ENCODE data around the gene SCUBE1.

SCUBE1 gene

DNA sequence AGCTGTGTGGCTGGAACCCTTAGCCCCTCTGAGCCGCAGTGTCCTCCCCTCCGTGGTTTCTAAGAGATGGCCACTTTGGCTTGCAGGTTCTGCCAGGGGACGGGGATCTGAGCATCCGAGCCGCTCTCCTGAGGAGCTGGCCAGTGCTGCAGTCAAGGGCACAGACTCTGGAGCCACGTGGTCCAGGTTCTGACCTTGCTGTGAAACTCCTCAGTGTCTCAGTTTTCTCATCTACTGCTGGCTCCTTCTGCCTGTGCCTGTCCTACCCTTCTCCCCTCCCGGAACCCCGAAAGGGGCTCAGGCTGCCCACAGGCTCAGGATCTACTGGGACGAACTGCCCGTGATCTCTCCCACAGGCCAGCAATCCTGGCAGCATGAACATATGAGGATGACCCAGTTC is 90.9 kb downstream of the SCUBE1 start:
- TF ChIP-seq, protein P1, sequence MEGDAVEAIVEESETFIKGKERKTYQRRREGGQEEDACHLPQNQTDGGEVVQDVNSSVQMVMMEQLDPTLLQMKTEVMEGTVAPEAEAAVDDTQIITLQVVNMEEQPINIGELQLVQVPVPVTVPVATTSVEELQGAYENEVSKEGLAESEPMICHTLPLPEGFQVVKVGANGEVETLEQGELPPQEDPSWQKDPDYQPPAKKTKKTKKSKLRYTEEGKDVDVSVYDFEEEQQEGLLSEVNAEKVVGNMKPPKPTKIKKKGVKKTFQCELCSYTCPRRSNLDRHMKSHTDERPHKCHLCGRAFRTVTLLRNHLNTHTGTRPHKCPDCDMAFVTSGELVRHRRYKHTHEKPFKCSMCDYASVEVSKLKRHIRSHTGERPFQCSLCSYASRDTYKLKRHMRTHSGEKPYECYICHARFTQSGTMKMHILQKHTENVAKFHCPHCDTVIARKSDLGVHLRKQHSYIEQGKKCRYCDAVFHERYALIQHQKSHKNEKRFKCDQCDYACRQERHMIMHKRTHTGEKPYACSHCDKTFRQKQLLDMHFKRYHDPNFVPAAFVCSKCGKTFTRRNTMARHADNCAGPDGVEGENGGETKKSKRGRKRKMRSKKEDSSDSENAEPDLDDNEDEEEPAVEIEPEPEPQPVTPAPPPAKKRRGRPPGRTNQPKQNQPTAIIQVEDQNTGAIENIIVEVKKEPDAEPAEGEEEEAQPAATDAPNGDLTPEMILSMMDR (IDR thresholded peaks at IDR 0.05) = no peak
- H3K27ac ChIP-seq = no peak overlapping the region
- H3K4me3 ChIP-seq = no peak overlapping the region
- DNase-seq (ENCODE audit: low spot score) = no peak

DNA sequence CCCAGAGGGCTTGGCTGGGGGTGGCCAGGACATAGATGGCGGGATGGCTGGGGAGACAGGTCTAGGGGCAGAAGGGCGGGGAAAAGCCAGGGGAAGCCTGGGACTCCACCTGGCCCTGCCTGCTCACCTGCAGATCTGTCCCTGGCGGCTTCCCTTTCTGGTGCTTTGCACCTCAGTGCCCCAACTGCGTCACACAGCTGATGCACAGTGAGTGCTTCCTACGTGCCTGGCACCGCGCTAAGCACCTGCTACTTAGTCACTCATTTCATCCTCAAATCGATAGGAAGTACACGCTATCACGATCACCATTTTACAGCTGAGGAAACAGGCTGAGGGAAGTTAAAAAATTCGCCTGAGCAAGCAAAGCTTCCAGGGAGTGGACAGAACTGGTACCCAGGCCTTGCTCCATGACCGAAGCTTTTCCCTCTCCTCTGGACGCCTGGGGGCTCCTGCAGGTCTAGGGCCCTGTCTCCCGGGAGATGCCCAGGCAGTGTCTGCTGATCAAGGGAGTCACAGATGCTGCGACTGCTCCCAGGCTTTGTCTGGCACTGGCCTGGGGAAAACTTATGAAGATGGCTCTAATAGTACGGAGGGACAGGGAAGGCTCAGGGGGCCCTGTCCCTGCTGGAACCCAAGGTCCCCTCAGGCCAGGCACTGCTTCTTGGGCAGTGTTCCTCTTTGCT is 93.2 kb downstream of the SCUBE1 start:
- no peak overlapping the region for H3K4me3 ChIP-seq
- H3K27ac ChIP-seq = no peak overlapping the region
- TF ChIP-seq, protein P1 (IDR thresholded peaks at IDR 0.05) = no peak
- DNase-seq (ENCODE audit: low spot score) = no peak

DNA sequence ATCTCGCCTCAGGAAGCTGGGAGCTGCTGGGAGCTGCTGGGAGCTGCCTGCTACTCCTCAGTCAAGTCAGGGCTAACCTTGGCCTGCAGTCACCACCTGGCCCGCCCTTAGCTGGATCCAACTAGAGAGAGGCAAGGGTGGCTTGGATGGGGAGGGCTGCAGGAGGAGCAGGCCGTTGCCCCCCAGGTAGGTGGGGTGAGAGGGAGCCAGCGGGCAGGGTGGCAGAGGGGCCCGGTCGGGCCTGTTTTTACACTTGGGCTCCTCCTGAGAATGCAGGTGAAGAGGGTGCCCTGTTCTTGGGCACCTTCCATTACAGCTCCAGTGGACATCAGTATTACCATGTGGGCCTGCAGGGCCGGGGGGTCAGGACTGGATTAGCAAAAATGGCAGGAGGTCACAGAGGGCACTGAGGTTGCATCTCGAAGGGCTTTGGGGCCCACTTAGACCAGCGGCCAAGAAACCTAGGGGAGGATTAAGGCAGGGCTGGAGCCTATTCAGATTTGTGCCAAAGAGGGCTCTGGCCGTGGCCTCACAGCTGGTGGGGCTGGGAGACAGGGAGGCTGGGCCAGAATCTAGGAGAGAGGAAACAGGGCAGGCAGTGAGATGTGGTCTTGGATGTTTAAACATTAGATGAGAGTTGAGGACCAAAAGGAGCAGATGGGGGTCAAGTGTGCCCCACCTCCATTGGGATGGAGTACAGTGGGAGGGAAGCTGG is 95.5 kb downstream of the SCUBE1 start:
- Histone ChIP-seq H3K27ac (no peak overlapping the region), H3K4me3 (no peak overlapping the region)
- TF ChIP-seq, protein P1 (IDR thresholded peaks at IDR 0.05) = no peak
- DNase-seq (ENCODE audit: low spot score) = no peak

DNA sequence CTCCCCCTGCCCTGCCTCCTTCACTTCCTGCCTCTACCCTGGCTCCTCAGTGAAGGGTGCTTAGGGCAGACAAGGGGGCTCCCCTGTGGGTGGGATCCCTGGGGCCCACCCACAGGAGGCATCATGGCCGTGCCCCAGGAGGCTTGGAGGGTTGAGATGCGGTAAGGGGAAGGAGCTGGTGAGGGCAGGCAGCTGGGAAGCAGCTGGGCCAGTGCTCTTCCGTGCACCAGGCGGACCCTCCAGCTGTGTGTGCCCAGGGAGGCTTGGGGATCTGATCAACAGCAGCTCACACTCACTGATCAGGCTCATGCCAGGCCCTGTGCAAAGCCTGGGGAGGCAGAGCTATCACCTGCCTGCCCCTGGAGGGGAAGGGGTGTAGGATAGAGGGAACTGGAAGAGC is 97.0 kb downstream of the SCUBE1 start:
- DNase-seq (ENCODE audit: low spot score) = no peak
- Histone ChIP-seq H3K27ac (no peak overlapping the region), H3K4me3 (no peak overlapping the region)
- TF ChIP-seq, protein P1 (IDR thresholded peaks at IDR 0.05) = no peak

DNA sequence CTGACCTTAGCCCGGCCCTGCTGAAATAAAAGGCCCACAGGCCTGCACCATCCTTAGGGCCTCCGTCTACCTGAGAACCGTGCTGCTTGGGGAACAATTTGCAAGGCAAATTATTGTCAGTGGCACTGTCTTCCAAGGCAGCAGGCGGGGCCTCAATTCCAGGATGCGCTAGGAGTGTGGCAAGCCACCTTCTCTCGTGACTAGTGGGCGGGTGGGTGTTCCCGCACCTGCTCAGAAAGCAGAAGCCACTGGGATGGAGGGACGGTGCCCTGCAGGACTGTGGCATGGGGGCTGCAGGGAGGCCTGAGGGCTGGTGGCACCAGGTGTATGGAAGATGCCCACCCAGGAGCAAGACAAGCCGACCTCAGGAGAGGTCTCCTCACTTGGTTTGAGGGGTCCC is 97.5 kb downstream of the SCUBE1 start:
- DNase-seq (ENCODE audit: low spot score) = no peak
- TF ChIP-seq, protein P1 (IDR thresholded peaks at IDR 0.05) = no peak
- H3K4me3 ChIP-seq = no peak overlapping the region
- no peak overlapping the region for H3K27ac ChIP-seq

DNA sequence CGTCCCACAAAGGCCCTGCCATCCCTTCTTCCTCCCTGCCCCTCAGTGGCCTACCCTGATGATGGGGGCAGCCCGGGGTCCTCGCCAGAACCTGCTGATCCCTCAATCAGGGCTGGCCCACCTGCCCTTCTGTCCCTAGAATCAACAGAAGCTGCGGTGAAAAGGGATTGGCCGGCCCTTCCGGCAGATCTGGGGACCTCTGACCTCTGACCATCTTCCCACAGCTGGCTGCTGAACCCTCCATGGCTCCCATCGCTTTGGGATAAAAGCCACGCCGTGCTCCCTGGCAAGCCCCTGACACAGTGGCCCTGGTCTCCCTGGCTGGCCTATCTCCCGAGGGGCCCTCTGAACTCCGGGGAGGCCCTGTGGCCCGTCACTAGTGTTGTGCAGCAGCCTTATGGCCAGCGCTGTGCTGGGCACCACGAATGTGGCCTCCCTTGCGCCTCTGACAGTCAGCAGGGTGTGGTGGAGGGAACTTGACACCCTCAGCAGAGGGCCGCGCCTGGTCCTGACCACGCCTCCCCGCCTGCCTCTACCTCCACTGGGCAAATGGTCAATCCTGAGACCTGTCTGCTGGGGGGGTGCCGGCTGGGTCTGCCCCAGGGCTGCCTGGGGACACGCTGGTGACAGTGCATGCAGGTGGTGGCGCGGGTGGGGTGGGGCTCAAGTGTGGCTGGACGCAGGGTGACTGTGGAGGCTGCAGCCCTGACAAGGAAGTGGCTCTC is 98.2 kb downstream of the SCUBE1 start:
- no peak for DNase-seq (ENCODE audit: low spot score)

More for the DNA sequence above, 98.2 kb downstream of the SCUBE1 start:
- Histone ChIP-seq H3K4me3 (no peak overlapping the region), H3K27ac (no peak overlapping the region)
- TF ChIP-seq, protein P1 (IDR thresholded peaks at IDR 0.05) = no peak

Data from coronary artery (tissue), 2 donors.